Natural killer cell (primary cell): ENCODE data around the gene SRP14. TPM values are rescaled to one million over a fixed set of nuclear protein-coding genes. Genes with fewer than 3 reads are reported as not detected.
A peak's percentile ranks its signal among the peaks of the same experiment; 100 is the strongest.

ENCODE experiments used
- ATAC-seq, 3 donors: fragments of 150-1000 bp in 2 of 3; fragments of 200-7000 bp in 1 of 3; cut with Tn5 transposase; 1 replicate in 1 of 3; 2 replicates in 2 of 3; pipeline ENCODE4 v1.10.0; 2021; ENCODE audit warnings: mild to moderate bottlenecking in 2 of 3, moderate library complexity in 2 of 3
- DNase-seq, 2 donors: peaks; one replicate each; pipeline versions ENCODE4 v3.0.0 to v3.0.0-alpha.2; 2013 to 2021; ENCODE audit warnings: mixed read lengths in 1 of 2
- H3K27ac ChIP-seq: one replicate; pipeline ENCODE4 v1.5.1; 2013; ENCODE audit warnings: mild to moderate bottlenecking, low read length
- H3K27me3 ChIP-seq: one replicate; pipeline ENCODE4 v1.6.1; 2013; ENCODE audit warnings: low read length; ENCODE audit not compliant: control insufficient read depth, insufficient read depth
- H3K36me3 ChIP-seq: one replicate; pipeline ENCODE4 v1.6.1; 2013; ENCODE audit warnings: low read length; ENCODE audit not compliant: control insufficient read depth, insufficient read depth
- H3K4me1 ChIP-seq: one replicate; pipeline ENCODE4 v1.6.1; 2013; ENCODE audit warnings: low read length; ENCODE audit not compliant: control insufficient read depth, insufficient read depth
- H3K4me3 ChIP-seq: one replicate; pipeline ENCODE4 v1.5.1; 2013; ENCODE audit warnings: low read length
- H3K9me3 ChIP-seq: one replicate; pipeline ENCODE4 v1.6.1; 2013; ENCODE audit warnings: low read length; ENCODE audit not compliant: control insufficient read depth, insufficient read depth
- H3K27ac Mint-ChIP-seq, 2 donors: one replicate each; pipeline ENCODE4 v1.8.0; 2022; ENCODE audit warnings: mild to moderate bottlenecking in 2 of 2, mixed read lengths in 2 of 2, moderate library complexity in 1 of 2
- H3K27me3 Mint-ChIP-seq, 2 donors: one replicate each; pipeline ENCODE4 v1.8.0; 2022; ENCODE audit warnings: low read depth in 2 of 2, mixed read lengths in 2 of 2
- H3K36me3 Mint-ChIP-seq: one replicate; pipeline ENCODE4 v1.8.0; 2022; ENCODE audit warnings: mixed read lengths
- H3K4me1 Mint-ChIP-seq, 2 donors: one replicate each; pipeline ENCODE4 v1.8.0; 2022; ENCODE audit warnings: mixed read lengths in 2 of 2
- H3K4me3 Mint-ChIP-seq: one replicate; pipeline ENCODE4 v1.8.0; 2022; ENCODE audit warnings: mild to moderate bottlenecking, moderate library complexity, mixed read lengths
- H3K9me3 Mint-ChIP-seq, 2 donors: one replicate each; pipeline ENCODE4 v1.8.0; 2022; ENCODE audit warnings: mixed read lengths in 2 of 2
- CTCF ChIP-seq: fragments of 200-600 bp; IDR thresholded peaks from one replicate; pipeline ENCODE4 v1.8.0; 2022; ENCODE audit warnings: antibody characterized with exemption
- WGBS: methylation state at CpG from one replicate; pipeline ENCODE4 v1.1.7; 2013; ENCODE audit warnings: missing lambda C conversion rate; ENCODE audit not compliant: insufficient coverage; 5-methylcytosine and 5-hydroxymethylcytosine counted together
- intact Hi-C: fragments of 100-400 bp; cut with micrococcal nuclease; formaldehyde crosslinking; loops from one replicate; pipeline ENCODE4 v1.14.2; 2022
- total RNA-seq, 4 donors: library from RNA; stranded (reverse); fragments of 120-200 nt in 1 of 4; gene quantifications; one replicate each; pipeline versions ENCODE4 v1.2.3 to v1.2.4, GENCODE V29; 2013 to 2022

The SRP14 gene
- total RNA-seq, 3 donors from 2014 or later (not counting 1 experiment from before 2014, with no cell fraction given), result 126 to 143 (median 127) TPM

- no peaks in the 10 kb centered on the region for H3K36me3 ChIP-seq
- H3K4me3 Mint-ChIP-seq, result no peak overlapping the region
- no peak overlapping the region for H3K4me3 ChIP-seq
- no peaks in the 10 kb centered on the region for H3K27me3 ChIP-seq
- H3K4me1 Mint-ChIP-seq, result peaks cover 8 to 12% of the 10 kb centered on the region in 2 donors
- ATAC-seq (peak; percentile 53 to 66 (median 59)), DNase-seq (no peak)
- intact Hi-C loops, result no loop called here
- no peaks in the 10 kb centered on the region for H3K36me3 Mint-ChIP-seq
- H3K9me3 Mint-ChIP-seq, result no peaks in the 10 kb centered on the region
- no peaks in the 10 kb centered on the region for H3K9me3 ChIP-seq
- 60% methylated on average over 13 of the region's 15 CpGs for WGBS
- TF ChIP-seq CTCF, result no peak
- H3K27me3 Mint-ChIP-seq, result no peaks in the 10 kb centered on the region
- H3K27ac ChIP-seq, result no peak overlapping the region
- H3K4me1 ChIP-seq, result peaks cover 3% of the 10 kb centered on the region
- H3K27ac Mint-ChIP-seq, result no peak overlapping the region
These were observed 22.4 kb upstream of the SRP14 start for GRCh38 chr15:40061212-40061901.

GRCh38 chr15:40060236-40060961 lies 21.4 kb upstream of the SRP14 start:
- Mint-ChIP-seq H3K36me3 (no peaks in the 10 kb centered on the region), H3K27me3 (no peaks in the 10 kb centered on the region), H3K27ac (no peak overlapping the region), H3K4me1 (peaks cover 10 to 12% of the 10 kb centered on the region in 2 donors), H3K9me3 (no peaks in the 10 kb centered on the region), H3K4me3 (no peak overlapping the region)
- Histone ChIP-seq H3K4me1 (peaks cover 12% of the 10 kb centered on the region), H3K9me3 (no peaks in the 10 kb centered on the region), H3K36me3 (no peaks in the 10 kb centered on the region), H3K27ac (no peak overlapping the region), H3K4me3 (no peak overlapping the region), H3K27me3 (no peaks in the 10 kb centered on the region)
- no peak for TF ChIP-seq CTCF
- DNase-seq, result no peak
- intact Hi-C loops, result no loop called here
- 95% methylated on average over 10 of the region's 10 CpGs for WGBS
- ATAC-seq, result no peak

- no peaks in the 10 kb centered on the region for H3K27me3 Mint-ChIP-seq
- H3K4me1 ChIP-seq, result peaks cover 15% of the 10 kb centered on the region
- H3K4me3 ChIP-seq, result no peak overlapping the region
- ATAC-seq (no peak), DNase-seq (no peak)
- no peaks in the 10 kb centered on the region for H3K36me3 ChIP-seq
- TF ChIP-seq CTCF, result no peak
- H3K9me3 Mint-ChIP-seq, result no peaks in the 10 kb centered on the region
- 87% methylated on average over 11 of the region's 11 CpGs for WGBS
- intact Hi-C loops, result no loop called here
- H3K27ac Mint-ChIP-seq, result no peak overlapping the region
- no peak overlapping the region for H3K27ac ChIP-seq
- H3K9me3 ChIP-seq, result no peaks in the 10 kb centered on the region
- H3K36me3 Mint-ChIP-seq, result no peaks in the 10 kb centered on the region
- peaks cover 15 to 16% of the 10 kb centered on the region in 2 donors for H3K4me1 Mint-ChIP-seq
- no peaks in the 10 kb centered on the region for H3K27me3 ChIP-seq
- H3K4me3 Mint-ChIP-seq, result no peak overlapping the region
These were observed 20.8 kb upstream of the SRP14 start for GRCh38 chr15:40059821-40060220.
